HCT116 (cell line): ENCODE measurements around the gene CDK14. TPM values are rescaled to one million over a fixed set of nuclear protein-coding genes. Genes with fewer than 3 reads are reported as not detected.

Experiments used
- ATAC-seq: fragments of 200-7000 bp; cut with Tn5 transposase; 2 replicates; pipeline ENCODE4 v1.9.1; 2020; ENCODE audit warnings: mild to moderate bottlenecking, moderate library complexity
- BruUV-seq: library from RNA; stranded (reverse); fragments of 400-500 nt; replicated peaks from 2 replicates; lab custom pipeline; 2021; lab: Mats Ljungman, UMichigan
- CTCF ChIA-PET: fragments of 300-600 bp; sonication (Branson Sonifier 250); formaldehyde crosslinking; loops from one replicate; lab custom pipeline; 2021; ENCODE audit warnings: antibody characterized with exemption; lab: Charles Lee
- POLR2A ChIA-PET: fragments of 300-600, 350-600 bp; sonication (Branson Sonifier 250); formaldehyde crosslinking; loops from one replicate; lab custom pipeline; 2021; ENCODE audit warnings: antibody characterized with exemption; lab: Charles Lee
- RAD21 ChIA-PET, 2 experiments: fragments of 300-600 bp; sonication (Branson Sonifier 250); formaldehyde crosslinking; loops; one replicate each; lab custom pipeline; 2023; ENCODE audit warnings: low total read pairs in 2 of 2; ENCODE audit not compliant: uncharacterized antibody in 2 of 2, unreplicated experiment in 2 of 2, low non-redundant PET in 1 of 2; lab: Charles Lee
- DNase-seq: peaks from one replicate; pipeline ENCODE4 v3.0.0-alpha.2; 2010; ENCODE audit warnings: low read depth, low spot score
- H2AFZ ChIP-seq: fragments of 200-600 bp; shearing (Covaris generic), sonication (generic); 2 replicates; pipeline ENCODE4 v1.6.1; 2017; ENCODE audit warnings: low read depth, mixed run types, mixed read lengths, antibody characterized with exemption, low read length; ENCODE audit not compliant: poor library complexity, severe bottlenecking
- H3K27ac ChIP-seq: 2 replicates; pipeline ENCODE4 v1.5.1; 2012; ENCODE audit warnings: low read depth, low read length
- H3K27me3 ChIP-seq: fragments of 200-600 bp; sonication (generic); 2 replicates; pipeline ENCODE4 v1.6.1; 2016; ENCODE audit warnings: mixed run types, low read length, mixed read lengths; ENCODE audit not compliant: insufficient read depth
- H3K36me3 ChIP-seq, 2 experiments: fragments of 200-500 bp in 1 of 2; fragments of 200-600 bp in 1 of 2; sonication (Bioruptor generic) in 1 of 2; sonication (generic) in 1 of 2; 2 replicates each; pipeline versions ENCODE4 v1.5.1 to v1.6.1; 2014 to 2016; ENCODE audit warnings: low read length in 2 of 2, inconsistent platforms in 1 of 2, mixed read lengths in 1 of 2, mixed run types in 1 of 2; ENCODE audit not compliant: insufficient read depth in 2 of 2, control insufficient read depth in 1 of 2
- H3K4me1 ChIP-seq, 2 experiments: fragments of 200-600 bp in 1 of 2; sonication (generic) in 1 of 2; 2 replicates each; pipeline versions ENCODE4 v1.5.1 to v1.6.1; 2012 to 2017; ENCODE audit warnings: low read length in 2 of 2, inconsistent platforms in 1 of 2, mild to moderate bottlenecking in 1 of 2, mixed read lengths in 1 of 2, mixed run types in 1 of 2, moderate library complexity in 1 of 2; ENCODE audit not compliant: insufficient read depth in 2 of 2, control insufficient read depth in 1 of 2
- H3K4me2 ChIP-seq: fragments of 200-600 bp; sonication (generic); 2 replicates; pipeline ENCODE4 v1.6.1; 2017; ENCODE audit warnings: mixed run types, low read length, mixed read lengths
- H3K4me3 ChIP-seq, 2 experiments: fragments of 200-600 bp in 1 of 2; sonication (generic) in 1 of 2; replicated peaks in 1 of 2; 2 replicates each; pipeline ENCODE4 v1.5.1; 2011 to 2016; ENCODE audit warnings: low read length in 2 of 2, control low read depth in 1 of 2, low read depth in 1 of 2, mild to moderate bottlenecking in 1 of 2, mixed read lengths in 1 of 2, mixed run types in 1 of 2
- H3K79me2 ChIP-seq: fragments of 200-600 bp; sonication (generic); 2 replicates; pipeline ENCODE4 v1.6.1; 2017; ENCODE audit warnings: mild to moderate bottlenecking, mixed run types, low read length, moderate library complexity, mixed read lengths; ENCODE audit not compliant: insufficient read depth
- H3K9ac ChIP-seq: fragments of 200-600 bp; sonication (generic); 2 replicates; pipeline ENCODE4 v1.6.1; 2016; ENCODE audit warnings: low read length, mixed read lengths
- H3K9me2 ChIP-seq: fragments of 200-600 bp; sonication (generic), shearing (Covaris generic); 2 replicates; pipeline ENCODE4 v1.6.1; 2017; ENCODE audit warnings: mixed run types, mild to moderate bottlenecking, moderate library complexity; ENCODE audit not compliant: insufficient read depth
- H3K9me3 ChIP-seq, 2 experiments: fragments of 200-500 bp in 1 of 2; fragments of 200-600 bp in 1 of 2; sonication (Bioruptor generic) in 1 of 2; sonication (generic) in 1 of 2; 2 replicates each; pipeline ENCODE4 v1.6.1; 2014 to 2017; ENCODE audit warnings: low read length in 2 of 2, mixed read lengths in 2 of 2, inconsistent platforms in 1 of 2, low read depth in 1 of 2, mild to moderate bottlenecking in 1 of 2, mixed run types in 1 of 2, moderate library complexity in 1 of 2; ENCODE audit not compliant: control insufficient read depth in 1 of 2, insufficient read depth in 1 of 2
- H4K20me1 ChIP-seq: fragments of 200-600 bp; sonication (generic), shearing (Covaris generic); 2 replicates; pipeline ENCODE4 v1.6.1; 2017; ENCODE audit warnings: mixed run types, mild to moderate bottlenecking, moderate library complexity; ENCODE audit not compliant: insufficient read depth
- ATF3 ChIP-seq: IDR thresholded peaks from 2 replicates; pipeline ENCODE4 v1.6.1; 2012
- CEBPB ChIP-seq: IDR thresholded peaks from 2 replicates; pipeline ENCODE4 v1.6.1; 2012; ENCODE audit warnings: low read depth
- EGR1 ChIP-seq: IDR thresholded peaks from 2 replicates; pipeline ENCODE4 v1.6.1; 2012; ENCODE audit warnings: low read depth
- ELF1 ChIP-seq: IDR thresholded peaks from 2 replicates; pipeline ENCODE4 v1.6.1; 2012; ENCODE audit warnings: low read depth, borderline replicate concordance
- FOSL1 ChIP-seq: IDR thresholded peaks from 2 replicates; pipeline ENCODE4 v1.6.1; 2012; ENCODE audit warnings: low read depth
- JUND ChIP-seq: IDR thresholded peaks from 2 replicates; pipeline ENCODE4 v1.6.1; 2012
- MAX ChIP-seq: IDR thresholded peaks from 2 replicates; pipeline ENCODE4 v1.6.1; 2012
- POLR2AphosphoS5 ChIP-seq: IDR thresholded peaks from 2 replicates; pipeline ENCODE4 v1.6.1; 2011; ENCODE audit warnings: mild to moderate bottlenecking, low read depth, low read length, moderate library complexity
- REST ChIP-seq: IDR thresholded peaks from 2 replicates; pipeline ENCODE4 v1.6.1; 2012; ENCODE audit warnings: low read depth
- SIN3A ChIP-seq: IDR thresholded peaks from 2 replicates; pipeline ENCODE4 v1.6.1; 2012; ENCODE audit warnings: low read depth
- SP1 ChIP-seq: IDR thresholded peaks from 2 replicates; pipeline ENCODE4 v1.6.1; 2012; ENCODE audit warnings: low read depth
- SRF ChIP-seq: IDR thresholded peaks from 2 replicates; pipeline ENCODE4 v1.6.1; 2012; ENCODE audit warnings: low read depth
- ZBTB33 ChIP-seq: IDR thresholded peaks from 2 replicates; pipeline ENCODE4 v1.6.1; 2011; ENCODE audit warnings: mild to moderate bottlenecking, low read length, moderate library complexity; ENCODE audit not compliant: insufficient replicate concordance; ENCODE audit errors: extremely low read depth
- ZNF274 ChIP-seq: fragments of 200-500 bp; sonication (Bioruptor generic); IDR thresholded peaks from 2 replicates; pipeline ENCODE4 v1.6.1; 2014; ENCODE audit warnings: mild to moderate bottlenecking, low read depth, low read length, inconsistent platforms
- intact Hi-C: fragments of 100-400 bp; cut with micrococcal nuclease; formaldehyde crosslinking; loops from 2 replicates; pipeline ENCODE4 v1.10.0; 2022
- total RNA-seq: library from RNA; stranded (reverse); gene quantifications from one replicate; pipeline ENCODE4 v1.2.1, GENCODE V29; 2021; ENCODE audit not compliant: unreplicated experiment

The CDK14 gene
- total RNA-seq, 1 experiment from 2014 or later: 10.2 TPM

GRCh38 chr7:90824386-90825307 is 228.5 kb downstream of the CDK14 start:
- ChIA-PET POLR2A (no interaction called here), CTCF (no interaction called here), RAD21 (no interaction called here)
- TF ChIP-seq JUND: no peak
- no peak for TF ChIP-seq ELF1
- no peak for TF ChIP-seq SIN3A
- TF ChIP-seq REST: no peak
- no peak for TF ChIP-seq SRF
- no peak for TF ChIP-seq MAX
- no peak for TF ChIP-seq ZNF274
- TF ChIP-seq FOSL1: no peak
- TF ChIP-seq ATF3: no peak
- no peak for TF ChIP-seq CEBPB
- no peak for TF ChIP-seq EGR1
- no peak for TF ChIP-seq ZBTB33
- no peak for TF ChIP-seq SP1
- no peak for TF ChIP-seq POLR2AphosphoS5
- Histone ChIP-seq H3K9me2 (no peaks in the 10 kb centered on the region), H3K9me3 (no peaks in the 10 kb centered on the region), H3K4me2 (no peak overlapping the region), H3K27ac (no peak overlapping the region), H3K4me3 (no peak overlapping the region), H3K9ac (no peak overlapping the region), H3K4me1 (no peaks in the 10 kb centered on the region), H3K36me3 (no peaks in the 10 kb centered on the region), H2AFZ (no peak overlapping the region), H3K79me2 (no peaks in the 10 kb centered on the region), H3K27me3 (no peaks in the 10 kb centered on the region), H4K20me1 (no peaks in the 10 kb centered on the region)
- no peak for ATAC-seq
- intact Hi-C loops: no loop called here
- no peak for DNase-seq
- no TSS peak for BruUV-seq
